ENCODE results near the gene SLC22A12.
A peak's percentile ranks its signal among the peaks of the same experiment; 100 is the strongest.

SLC22A12 gene

DNA sequence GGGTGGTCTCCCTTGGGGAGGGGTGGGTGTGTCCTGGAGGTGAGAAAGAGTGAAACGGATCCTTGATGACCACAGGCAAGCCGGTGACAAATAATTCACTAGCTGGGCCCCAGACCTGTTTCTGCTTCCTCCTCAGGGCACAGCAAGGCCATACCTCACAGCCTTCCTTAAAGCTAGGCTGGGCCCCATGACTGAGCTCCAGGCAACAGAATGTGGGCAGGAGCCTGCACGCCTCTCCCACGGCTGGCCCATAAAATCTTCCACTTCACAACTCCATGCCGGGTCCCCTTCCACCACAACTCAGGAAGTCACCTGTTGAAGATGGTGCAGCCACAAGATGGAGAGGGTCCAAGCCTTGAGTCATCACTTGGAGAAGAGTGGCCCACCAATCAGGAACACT lies 23.9 kb downstream of the SLC22A12 start:
- no peak for DNase-seq
- intact Hi-C loops (cut with DNase I): no loop called here

DNA sequence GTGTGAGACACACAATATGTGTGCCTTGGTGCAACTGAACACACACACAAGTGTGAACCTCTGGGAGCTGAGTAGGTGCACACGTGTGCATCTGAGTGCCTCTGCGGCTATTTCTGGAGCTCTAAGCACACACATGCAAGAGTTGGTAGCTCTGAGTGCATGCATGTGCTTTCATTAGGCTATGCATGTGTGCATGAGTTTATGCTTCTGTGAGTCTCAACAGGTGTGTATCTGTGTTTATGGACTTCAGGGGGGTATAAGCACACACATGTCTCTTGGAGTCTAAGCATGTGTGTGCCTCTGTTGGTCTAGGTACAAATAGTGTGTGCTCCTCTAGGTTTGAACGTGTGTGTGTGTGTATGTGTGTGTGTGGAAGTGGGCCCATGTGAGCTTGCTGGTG lies 25.8 kb downstream of the SLC22A12 start:
- intact Hi-C loops (cut with DNase I): no loop called here
- no peak for DNase-seq

DNA sequence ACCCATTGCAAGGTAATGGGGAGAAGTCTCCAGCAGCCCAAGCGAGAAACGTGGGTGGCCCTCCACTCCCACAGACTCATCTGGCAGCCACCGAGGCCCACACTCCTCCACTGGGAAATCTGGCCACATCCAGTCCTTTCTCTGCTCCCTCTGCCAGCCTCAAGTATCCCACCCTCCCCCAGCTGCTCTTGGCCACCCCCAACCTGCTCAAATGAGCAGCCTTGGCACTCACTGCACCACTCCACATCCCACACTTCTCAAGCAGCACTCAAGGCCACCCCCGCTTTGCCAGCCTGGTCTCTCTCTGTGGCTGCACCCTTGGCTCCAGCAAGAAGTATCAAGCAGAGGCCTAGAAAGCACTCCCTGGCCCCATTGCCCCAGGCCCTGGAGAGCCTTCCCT lies 28.2 kb downstream of the SLC22A12 start:
- peak in 38 of 42 donors; percentile 36 to 90 (median 68) for DNase-seq
- intact Hi-C loops (cut with DNase I): no loop called here

DNA sequence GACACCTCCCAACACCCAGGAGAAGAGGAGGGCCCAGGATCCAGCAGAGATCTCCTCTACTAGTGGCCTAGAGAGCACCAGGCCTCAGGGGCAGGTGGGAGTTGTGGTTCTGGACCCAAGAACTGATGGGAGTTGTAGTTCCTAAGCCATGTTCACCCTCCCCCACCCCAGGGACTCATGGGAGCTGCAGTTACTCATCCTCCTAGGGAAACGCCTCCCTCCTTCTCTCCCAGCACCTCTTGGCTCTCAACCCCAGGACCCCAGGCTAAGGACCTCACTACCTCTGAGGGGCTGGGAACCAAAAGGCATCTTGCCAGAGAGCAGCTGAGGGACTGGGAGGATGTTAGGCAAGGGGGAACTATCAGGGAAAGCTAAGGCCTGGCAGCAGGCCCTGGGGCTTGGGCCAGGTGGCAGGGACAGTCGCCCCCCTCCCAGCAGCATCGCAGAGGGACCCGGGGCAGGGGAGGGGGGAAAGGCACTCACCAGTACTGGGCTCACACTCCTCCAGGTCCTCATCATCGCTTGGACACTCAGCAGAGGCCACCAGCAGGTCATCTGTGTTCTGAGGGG lies 28.9 kb downstream of the SLC22A12 start:
- peak in 41 of 42 donors; percentile 48 to 91 (median 75) for DNase-seq

DNA sequence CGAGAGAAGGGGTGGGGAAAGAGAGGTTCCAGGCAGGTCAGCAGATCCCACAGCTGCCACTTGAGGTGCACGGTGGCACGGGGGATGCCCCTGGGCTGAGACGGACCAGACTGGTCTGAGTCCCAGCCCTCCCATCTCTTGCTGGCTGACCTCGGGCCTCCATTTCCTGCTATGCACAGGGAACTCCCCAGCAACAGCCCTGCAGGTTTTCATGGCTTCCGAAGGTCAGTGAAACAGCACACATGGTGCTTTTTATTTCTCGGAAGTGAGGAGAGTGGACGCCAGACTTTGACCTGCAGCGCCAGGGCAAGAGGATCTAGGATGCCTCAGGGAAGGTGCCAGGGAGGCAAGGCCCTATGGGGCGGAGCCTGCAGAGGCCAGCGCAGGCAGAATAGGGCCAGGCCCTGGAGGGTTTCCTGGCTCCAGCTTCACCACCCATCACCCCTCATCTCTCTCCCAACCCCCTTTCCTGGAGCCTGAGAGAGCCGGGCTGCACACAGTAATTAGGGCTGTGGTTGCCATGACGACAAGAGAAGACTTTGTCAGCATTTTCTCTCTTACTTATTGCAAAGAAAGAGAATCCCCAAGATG lies 29.5 kb downstream of the SLC22A12 start:
- intact Hi-C loops (cut with DNase I): no loop called here
- peak in 28 of 42 donors; percentile 30 to 85 (median 64) for DNase-seq

More for the DNA sequence above, 28.9 kb downstream of the SLC22A12 start:
- intact Hi-C loops (cut with DNase I): no loop called here

DNA sequence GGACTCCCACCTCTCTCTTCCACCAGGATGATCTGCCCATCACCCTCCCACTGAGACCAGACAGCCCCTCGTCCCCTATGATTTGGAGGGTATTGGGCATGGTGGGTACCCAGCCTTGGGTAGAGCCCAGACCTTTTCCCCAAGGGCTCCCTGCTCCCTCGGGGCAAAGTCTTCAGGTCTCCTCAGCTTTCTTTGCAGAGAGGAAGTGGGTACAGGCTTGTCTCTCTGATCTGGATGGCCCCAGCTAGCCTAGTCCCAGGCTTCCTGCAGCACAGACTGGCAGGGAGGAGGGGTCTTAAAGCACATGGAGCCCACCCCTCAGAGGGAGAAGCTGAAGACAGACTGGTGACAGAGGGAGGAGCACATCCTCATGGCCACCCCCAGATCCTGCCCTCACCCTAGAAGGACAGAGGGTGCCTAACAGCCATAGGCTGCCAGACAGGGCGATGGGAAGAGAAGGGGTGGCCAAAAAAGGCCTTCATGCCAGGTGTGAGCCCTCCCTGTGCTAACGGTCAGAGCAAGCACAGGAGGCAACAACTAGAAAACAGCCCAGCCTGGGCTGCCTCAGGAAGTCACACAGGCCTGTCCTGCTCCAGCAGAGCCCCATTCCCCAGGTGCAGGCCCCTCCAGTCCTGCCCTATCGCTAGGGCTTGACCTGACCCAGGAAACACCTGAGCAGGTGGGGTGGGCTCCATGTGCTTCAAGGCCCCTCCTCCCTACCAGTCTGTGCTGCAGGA lies 30.4 kb downstream of the SLC22A12 start:
- DNase-seq: no peak
- intact Hi-C loops (cut with DNase I): no loop called here

DNA sequence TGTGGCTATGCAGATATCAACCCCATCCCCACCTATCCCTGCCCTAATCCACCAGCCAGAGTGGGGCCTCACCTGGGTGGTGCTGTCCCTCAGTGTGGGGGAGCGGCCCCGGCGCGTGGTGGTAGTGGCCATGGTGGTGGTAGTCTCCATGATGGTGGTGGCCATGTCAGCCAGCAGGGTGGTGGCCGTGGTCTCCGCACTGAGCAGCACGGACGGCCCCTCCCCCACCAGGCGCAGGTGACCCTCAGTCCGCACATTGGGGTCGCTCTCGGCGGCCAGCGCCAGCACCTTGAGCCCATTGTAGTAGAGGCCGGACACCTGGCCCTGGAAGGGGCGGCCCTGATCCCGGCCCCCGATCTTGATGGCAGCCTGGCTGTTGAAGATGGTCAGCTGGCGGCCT lies 31.7 kb downstream of the SLC22A12 start:
- DNase-seq: no peak
- intact Hi-C loops (cut with DNase I): no loop called here

DNA sequence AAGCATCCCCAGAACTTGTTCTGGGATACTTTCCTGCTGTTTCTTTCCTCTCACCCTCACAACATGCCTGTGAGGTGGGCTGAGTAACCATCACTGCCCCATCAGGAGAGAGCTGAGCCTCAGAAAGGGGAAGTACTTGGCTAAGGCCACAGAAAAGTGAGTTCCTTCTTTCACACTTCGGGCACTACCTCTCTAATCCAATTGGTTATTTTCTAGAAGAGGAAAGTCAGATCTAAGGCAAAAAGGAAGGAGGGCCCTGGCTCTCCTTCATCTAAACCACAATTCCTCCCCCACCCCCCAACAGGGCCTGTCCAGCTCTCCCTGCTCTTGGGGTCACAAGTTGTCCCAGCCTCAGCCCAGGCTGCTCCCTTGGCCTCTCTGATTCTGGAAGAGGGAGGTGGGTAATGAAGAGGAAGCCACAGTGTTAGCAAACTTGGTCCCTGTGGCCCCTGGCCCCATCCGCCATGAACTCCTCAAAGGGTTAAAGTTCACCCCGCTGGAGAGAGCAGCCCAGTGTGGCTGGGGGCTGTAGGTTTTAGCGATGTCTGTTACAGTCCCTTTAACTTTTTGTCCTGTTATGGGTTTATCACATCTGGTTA lies 34.0 kb downstream of the SLC22A12 start:
- intact Hi-C loops (cut with DNase I): no loop called here
- DNase-seq: no peak

DNA sequence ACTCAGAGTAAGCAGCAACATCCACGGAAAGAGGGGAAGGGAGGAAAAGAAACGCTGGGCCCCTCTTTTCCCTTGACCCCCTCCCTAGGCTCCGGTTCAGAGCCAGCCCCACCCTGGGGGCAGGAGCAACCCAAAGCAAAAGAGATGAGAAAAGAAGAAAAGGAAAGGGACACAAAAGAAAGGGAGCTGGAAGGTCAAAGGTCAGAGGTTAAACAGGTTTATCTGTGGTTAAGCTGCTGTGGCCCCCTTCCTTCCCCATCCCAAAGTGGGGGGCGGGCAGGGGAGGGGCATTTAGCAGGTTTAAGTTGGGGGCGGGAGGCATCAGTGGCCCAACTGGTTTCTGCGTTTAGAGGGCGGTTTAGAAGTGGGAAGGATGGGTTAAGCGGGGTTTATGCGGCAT lies 35.6 kb downstream of the SLC22A12 start:
- intact Hi-C loops (cut with DNase I): no loop called here
- DNase-seq: no peak

DNA sequence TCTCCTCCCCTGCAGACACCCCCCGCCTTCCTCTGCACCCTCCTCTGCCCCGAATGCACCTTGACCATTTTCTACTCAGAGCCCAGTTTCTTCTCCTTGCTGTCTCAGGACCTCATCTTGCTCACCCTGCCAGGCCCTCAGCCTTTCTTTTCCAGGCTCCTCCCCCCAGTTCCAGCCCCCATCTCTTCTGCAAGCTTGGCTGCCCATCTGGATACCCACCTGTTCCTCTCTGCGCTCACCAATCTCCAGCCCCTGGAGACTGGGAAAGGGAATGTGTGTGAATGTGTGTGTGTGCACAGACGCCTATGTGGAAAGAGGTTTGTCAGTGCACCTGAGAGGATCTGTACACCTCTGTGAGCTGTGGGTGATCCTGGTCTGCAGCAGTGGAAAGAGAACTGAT lies 36.4 kb downstream of the SLC22A12 start:
- DNase-seq: no peak
- intact Hi-C loops (cut with DNase I): no loop called here

DNA sequence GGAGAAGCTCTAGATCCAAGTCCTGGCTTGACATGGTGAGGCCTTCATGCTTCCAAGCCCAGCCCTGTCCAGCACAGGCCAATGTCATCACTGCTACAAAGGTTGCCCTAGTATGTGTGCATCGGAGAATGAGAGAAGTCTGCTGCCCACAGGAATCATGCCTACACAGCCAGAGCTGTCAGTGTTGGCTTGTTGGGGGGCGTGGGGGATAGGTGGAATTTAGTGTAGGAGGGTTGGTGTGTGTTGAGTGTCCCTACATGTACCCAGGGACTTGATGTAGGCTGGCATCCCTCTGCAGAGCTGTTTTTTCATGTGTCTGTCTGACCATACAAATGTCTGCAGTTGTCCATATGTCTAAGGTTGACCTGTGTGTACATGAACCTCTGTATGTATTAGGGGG lies 37.6 kb downstream of the SLC22A12 start:
- intact Hi-C loops (cut with DNase I): no loop called here
- DNase-seq: no peak

DNA sequence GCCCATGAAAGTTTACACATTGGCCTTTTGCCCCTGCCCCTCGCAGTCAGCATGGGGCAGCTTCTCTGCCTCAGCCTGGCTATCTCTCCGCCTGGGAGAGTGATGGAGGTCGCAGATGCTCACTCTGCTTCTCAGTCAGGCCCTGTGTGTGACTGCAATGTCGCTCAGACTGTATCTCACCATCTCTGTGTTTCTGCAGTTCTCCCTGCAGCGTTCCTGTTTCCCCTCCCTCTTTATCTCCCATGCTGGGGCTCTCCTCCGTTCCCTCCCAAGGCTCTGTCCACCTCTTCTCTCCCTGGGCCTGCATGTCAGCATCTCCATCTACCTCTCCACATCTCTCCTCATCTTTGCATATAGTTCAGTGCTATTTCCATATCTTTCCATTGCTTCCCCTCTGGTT lies 38.1 kb downstream of the SLC22A12 start:
- intact Hi-C loops (cut with DNase I): no loop called here
- no peak for DNase-seq

DNA sequence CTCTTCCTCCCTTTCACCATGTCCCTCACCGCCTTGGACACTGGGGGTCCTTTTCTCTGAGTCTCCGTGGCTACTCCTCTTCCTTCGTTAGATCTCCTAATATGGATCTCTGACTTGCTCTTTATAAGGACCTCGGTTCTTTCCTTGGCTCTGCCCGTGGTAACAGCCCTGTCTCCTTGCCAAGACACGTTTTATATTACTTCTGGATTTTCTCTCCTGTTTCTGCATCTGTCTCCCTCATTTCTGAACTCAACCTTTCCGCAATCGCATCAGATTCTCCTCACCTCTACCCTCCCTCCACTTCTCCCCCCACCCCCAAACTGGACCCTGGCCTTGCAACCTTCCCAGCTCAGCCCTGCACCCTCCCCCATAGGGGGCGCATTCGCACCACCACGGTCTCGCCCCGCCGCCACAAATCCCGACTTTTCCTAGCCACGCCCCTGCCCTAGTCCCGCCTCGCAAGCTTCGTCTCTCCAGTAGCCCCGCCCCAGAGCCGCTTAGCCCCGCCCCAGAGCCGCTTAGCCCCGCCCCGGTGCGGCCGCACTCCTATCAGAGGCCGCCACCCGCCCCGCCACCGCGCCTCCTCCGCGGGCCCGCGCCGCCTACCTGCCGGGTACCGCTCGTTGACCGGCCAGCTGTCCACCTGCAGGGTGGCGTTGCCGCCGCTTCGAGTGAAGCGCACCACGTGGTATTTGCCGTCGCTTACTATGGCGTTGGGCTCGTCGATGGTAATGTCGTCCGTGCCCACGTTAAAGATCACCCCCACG lies 39.0 kb downstream of the SLC22A12 start:
- intact Hi-C loops (cut with DNase I): no loop called here
- DNase-seq: no peak

DNA sequence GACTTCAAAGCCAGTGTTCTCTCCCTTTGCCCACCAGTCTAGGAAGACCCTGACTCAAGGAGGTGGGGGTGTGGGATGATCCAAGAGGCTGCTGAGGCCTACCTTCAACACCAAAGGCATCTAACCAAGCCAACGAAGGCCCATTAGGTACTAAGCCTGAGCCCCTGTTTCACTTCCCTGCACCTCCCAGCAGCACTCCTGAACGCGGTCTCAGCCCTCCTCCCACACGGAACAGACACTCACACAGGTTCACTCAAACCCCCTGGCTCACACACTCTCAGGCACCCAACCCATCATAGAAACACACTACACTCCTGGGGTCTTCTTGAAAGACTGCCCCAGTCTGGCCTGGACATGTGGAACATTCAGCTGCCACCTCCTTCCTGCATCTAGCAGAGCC lies 40.7 kb downstream of the SLC22A12 start:
- no peak for DNase-seq
- intact Hi-C loops (cut with DNase I): no loop called here

DNA sequence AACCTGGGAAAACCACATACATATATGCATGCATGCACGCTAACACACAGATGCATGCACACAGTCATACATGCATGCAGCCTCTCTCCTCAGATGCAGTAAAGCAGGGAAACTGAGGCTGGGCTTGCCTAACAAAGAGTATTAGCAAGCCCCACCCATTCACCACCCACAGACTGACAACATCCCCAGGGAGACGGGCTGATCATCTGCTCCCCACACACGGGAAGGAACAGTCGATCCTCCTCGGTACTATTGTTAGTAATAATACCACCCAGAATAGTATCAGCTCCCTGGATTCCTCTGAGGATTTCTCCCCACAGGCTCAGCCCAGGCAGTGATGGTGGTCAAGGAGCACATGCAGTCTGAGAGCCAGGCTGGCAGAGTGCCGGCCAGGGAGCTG lies 41.2 kb downstream of the SLC22A12 start:
- intact Hi-C loops (cut with DNase I): no loop called here
- DNase-seq: peak in 38 of 42 donors; percentile 34 to 92 (median 74)

DNA sequence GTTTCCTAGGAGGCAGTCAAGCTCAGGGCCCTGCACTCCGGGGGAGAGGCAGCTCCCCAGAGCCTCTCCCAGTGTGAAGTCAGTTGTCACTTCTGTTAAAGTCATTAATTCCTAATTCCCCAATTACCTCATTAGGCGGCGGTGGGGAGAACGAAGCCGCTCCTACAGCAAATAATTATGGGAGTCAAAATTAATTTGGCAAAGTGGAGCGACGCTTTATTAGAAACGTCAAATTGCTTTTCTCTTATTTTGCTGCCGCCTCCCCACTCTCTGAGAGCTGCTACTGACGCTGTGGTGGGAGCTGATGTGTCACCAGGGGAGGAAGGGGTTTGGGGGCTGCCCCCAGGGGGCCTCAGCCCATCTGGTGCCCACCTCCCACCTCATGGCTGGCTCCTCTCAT lies 41.6 kb downstream of the SLC22A12 start:
- DNase-seq: peak in 9 of 42 donors; percentile 38 to 73 (median 55)
- intact Hi-C loops (cut with DNase I): no loop called here

DNA sequence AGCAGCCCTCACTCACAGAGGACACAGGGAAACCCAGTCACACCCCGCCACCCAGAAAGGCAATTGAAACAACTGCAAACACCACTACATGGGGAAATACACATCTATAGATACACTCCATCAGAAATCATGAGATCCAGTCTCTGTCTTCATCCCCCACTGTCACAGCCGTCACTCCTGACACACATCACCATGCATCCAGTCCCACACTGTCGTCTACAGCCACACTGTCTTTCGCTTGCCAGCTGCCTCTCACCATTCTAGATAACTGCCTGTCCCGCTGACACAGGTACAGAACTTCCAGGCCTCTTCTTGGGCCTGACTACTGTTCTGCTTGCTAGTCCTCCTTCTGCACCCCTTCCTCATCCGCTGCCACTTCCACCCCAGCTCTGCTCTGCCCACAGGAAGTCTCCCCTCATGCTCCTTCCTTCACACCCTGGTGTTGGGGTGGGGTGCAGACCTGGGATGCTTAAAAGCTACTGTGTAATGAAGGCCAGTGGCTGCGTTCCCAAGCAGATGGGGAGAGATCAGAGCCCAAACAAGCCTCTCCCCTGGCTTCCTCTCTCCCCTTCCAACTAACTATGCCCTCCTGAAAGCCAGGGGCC lies 42.6 kb downstream of the SLC22A12 start:
- intact Hi-C loops (cut with DNase I): no loop called here

DNA sequence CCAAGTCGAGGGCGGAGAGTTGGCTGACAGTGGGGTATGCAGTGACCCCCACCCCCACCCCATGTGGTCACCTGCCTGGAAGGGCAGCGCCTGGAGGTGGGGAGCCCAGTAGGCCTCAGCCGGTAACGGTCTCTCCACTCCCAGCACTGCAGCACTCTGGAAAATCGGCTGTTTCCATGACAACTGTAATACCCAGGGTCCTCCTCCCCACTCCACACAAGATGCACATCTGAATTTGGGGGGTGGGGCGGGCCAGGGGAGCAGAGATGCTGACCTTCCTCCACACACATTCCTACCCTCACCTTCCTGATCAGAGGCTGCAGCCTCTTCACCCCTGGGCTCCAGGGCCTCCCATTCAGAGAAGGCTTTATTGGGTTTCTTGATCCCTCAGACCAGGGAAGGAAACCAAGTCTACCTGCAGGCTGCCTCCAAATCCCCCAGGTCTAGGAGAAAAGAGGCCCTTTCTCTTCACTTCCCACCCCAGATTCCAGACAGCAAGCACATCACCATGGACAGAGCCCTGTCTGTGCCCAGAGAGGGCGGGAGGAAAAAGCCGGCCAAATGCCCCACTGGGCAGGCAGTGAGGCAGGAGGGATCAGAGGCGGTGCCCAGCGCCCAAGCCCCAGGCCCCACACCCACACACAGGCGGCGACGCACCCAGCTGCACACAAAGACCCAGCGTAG lies 46.5 kb downstream of the SLC22A12 start:
- intact Hi-C loops (cut with DNase I): no loop called here
- DNase-seq: peak in 2 of 42 donors; percentile 35 to 55

More for the DNA sequence above, 42.6 kb downstream of the SLC22A12 start:
- DNase-seq: peak in 13 of 42 donors; percentile 43 to 82 (median 64)
